BJ (cell line): ENCODE data around the gene AATK. TPM values are rescaled to one million over a fixed set of nuclear protein-coding genes. Genes with fewer than 3 reads are reported as not detected.

Experiments used
- CTCF ChIA-PET: fragments of 350-600 bp; formaldehyde crosslinking; extraction: SDS; loops from one replicate; lab custom pipeline; 2021; ENCODE audit warnings: antibody characterized with exemption, inconsistent platforms; lab: Yijun Ruan, JAX
- POLR2A ChIA-PET: fragments of 300-600 bp; sonication (Branson Sonifier 250); formaldehyde crosslinking; extraction: SDS; loops from one replicate; lab custom pipeline; 2021; ENCODE audit warnings: antibody characterized with exemption; lab: Charles Lee
- DNase-seq: peaks from one replicate; pipeline ENCODE4 v3.0.0-alpha.2; 2011; ENCODE audit warnings: low read depth
- H3K27me3 ChIP-seq: 2 replicates; pipeline ENCODE4 v1.6.0; 2011; ENCODE audit warnings: low read length; ENCODE audit not compliant: control insufficient read depth, insufficient read depth
- H3K36me3 ChIP-seq: 2 replicates; pipeline ENCODE4 v1.5.1; 2011; ENCODE audit warnings: low read length; ENCODE audit not compliant: control insufficient read depth, insufficient read depth
- H3K4me3 ChIP-seq: 2 replicates; pipeline ENCODE4 v1.5.1; 2011; ENCODE audit warnings: low read depth, mild to moderate bottlenecking, control low read depth, low read length
- polyA plus RNA-seq: library from polyadenylated mRNA; depleted of rRNA; stranded (reverse); fragments of >200 nt; gene quantifications from 2 replicates; pipeline ENCODE4 v1.2.3, GENCODE V29; 2011
- TF ChIP-seq, protein P1 (sequence below): IDR thresholded peaks from 2 replicates; pipeline ENCODE4 v1.5.1; 2011; ENCODE audit warnings: low read depth, mild to moderate bottlenecking, control low read depth, inconsistent platforms, low read length, moderate library complexity; ENCODE audit not compliant: insufficient read depth

The AATK gene
- polyA plus RNA-seq, 1 experiment, result 0.29 TPM

GRCh38 chr17:81084680-81085419 lies 81.2 kb downstream of the AATK start:
- TF ChIP-seq, protein P1, sequence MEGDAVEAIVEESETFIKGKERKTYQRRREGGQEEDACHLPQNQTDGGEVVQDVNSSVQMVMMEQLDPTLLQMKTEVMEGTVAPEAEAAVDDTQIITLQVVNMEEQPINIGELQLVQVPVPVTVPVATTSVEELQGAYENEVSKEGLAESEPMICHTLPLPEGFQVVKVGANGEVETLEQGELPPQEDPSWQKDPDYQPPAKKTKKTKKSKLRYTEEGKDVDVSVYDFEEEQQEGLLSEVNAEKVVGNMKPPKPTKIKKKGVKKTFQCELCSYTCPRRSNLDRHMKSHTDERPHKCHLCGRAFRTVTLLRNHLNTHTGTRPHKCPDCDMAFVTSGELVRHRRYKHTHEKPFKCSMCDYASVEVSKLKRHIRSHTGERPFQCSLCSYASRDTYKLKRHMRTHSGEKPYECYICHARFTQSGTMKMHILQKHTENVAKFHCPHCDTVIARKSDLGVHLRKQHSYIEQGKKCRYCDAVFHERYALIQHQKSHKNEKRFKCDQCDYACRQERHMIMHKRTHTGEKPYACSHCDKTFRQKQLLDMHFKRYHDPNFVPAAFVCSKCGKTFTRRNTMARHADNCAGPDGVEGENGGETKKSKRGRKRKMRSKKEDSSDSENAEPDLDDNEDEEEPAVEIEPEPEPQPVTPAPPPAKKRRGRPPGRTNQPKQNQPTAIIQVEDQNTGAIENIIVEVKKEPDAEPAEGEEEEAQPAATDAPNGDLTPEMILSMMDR, result no peak
- ChIA-PET POLR2A (no interaction called here), CTCF (interaction anchor here (1.5 to 2.3 kb wide), 3 partner anchors 10 to 61 kb away, joined by 4 to 7 read pairs (median 5); no protein-coding TSS in a partner anchor)
- Histone ChIP-seq H3K4me3 (no peak overlapping the region), H3K36me3 (peaks cover 7% of the 10 kb centered on the region; the same call in 1 of the 2 replicates), H3K27me3 (no peaks in the 10 kb centered on the region)
- DNase-seq, result no peak

DNA sequence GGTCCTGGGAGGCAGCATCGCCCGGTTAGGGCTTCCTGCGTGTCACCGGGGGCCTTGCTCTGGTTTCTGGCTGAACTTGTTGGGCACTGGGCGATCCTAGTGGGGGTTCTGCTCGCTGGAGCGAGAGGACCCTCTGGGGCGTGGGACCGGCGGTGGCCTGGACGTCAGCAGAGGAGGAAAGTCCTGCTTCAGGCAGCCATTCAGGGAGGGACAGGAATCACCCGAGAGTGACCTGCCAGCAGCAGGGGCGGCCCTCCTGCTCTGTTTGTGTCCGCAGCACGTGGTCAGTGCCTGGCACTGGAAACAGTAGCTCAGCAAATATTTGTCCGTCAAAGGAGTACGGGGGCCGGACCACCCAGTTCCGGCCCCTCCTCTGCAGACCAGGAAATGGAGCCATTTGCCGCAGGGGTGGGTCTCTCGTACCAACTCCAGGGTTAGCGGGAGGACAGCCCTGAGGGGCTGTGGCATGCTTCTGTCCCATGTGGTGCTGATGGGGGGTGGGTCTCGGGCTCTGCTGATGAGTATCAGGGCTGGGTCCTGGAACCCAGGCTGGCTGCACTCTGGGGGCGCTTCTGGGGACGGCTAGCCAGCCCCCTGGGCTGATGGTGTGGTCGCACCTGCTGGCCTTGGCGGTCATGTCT lies 82.8 kb downstream of the AATK start:
- TF ChIP-seq, protein P1, result no peak
- ChIA-PET CTCF (no interaction called here), POLR2A (no interaction called here)
- Histone ChIP-seq H3K36me3 (peaks cover 7% of the 10 kb centered on the region; the same call in 1 of the 2 replicates), H3K27me3 (no peaks in the 10 kb centered on the region), H3K4me3 (no peak overlapping the region)
- no peak for DNase-seq

- POLR2A ChIA-PET, result no interaction called here
- H3K27me3 ChIP-seq, result no peaks in the 10 kb centered on the region
- no peak for DNase-seq
- CTCF ChIA-PET, result no interaction called here
- no peak overlapping the region for H3K4me3 ChIP-seq
- peaks cover 7% of the 10 kb centered on the region; the same call in 1 of the 2 replicates for H3K36me3 ChIP-seq
- TF ChIP-seq, protein P1, result no peak
Observed at GRCh38 chr17:81082177-81083073, 83.6 kb downstream of the AATK start.

GRCh38 chr17:81081222-81082176 lies 84.5 kb downstream of the AATK start:
- DNase-seq, result no peak
- CTCF ChIA-PET, result interaction anchor here (0.6 to 1.5 kb wide), 3 partner anchors 13 to 20 kb away, joined by 4 to 5 read pairs (median 4); no protein-coding TSS in a partner anchor
- Histone ChIP-seq H3K27me3 (no peaks in the 10 kb centered on the region), H3K36me3 (peaks cover 4% of the 10 kb centered on the region; the same call in 1 of the 2 replicates), H3K4me3 (no peak overlapping the region)
- TF ChIP-seq, protein P1, result no peak
- POLR2A ChIA-PET, result no interaction called here
